Osteocyte (in vitro differentiated cells): ENCODE data around the gene ST3GAL6. TPM values are rescaled to one million over a fixed set of nuclear protein-coding genes. Genes with fewer than 3 reads are reported as not detected.

Experiments
- DNase-seq: peaks from one replicate; pipeline ENCODE4 v3.0.0; 2021; ENCODE audit warnings: mixed read lengths; ENCODE audit not compliant: unreplicated experiment; ENCODE audit errors: extremely low spot score
- H3K27ac Mint-ChIP-seq: one replicate; pipeline ENCODE4 v1.8.0; 2021; ENCODE audit warnings: mild to moderate bottlenecking, mixed read lengths; ENCODE audit not compliant: unreplicated experiment
- H3K27me3 Mint-ChIP-seq: one replicate; pipeline ENCODE4 v1.8.0; 2021; ENCODE audit warnings: mixed read lengths; ENCODE audit not compliant: unreplicated experiment
- H3K36me3 Mint-ChIP-seq: one replicate; pipeline ENCODE4 v1.8.0; 2021; ENCODE audit warnings: mixed read lengths; ENCODE audit not compliant: unreplicated experiment
- H3K4me1 Mint-ChIP-seq: one replicate; pipeline ENCODE4 v1.8.0; 2021; ENCODE audit warnings: mixed read lengths; ENCODE audit not compliant: unreplicated experiment
- H3K4me3 Mint-ChIP-seq: one replicate; pipeline ENCODE4 v1.8.0; 2021; ENCODE audit warnings: mild to moderate bottlenecking, moderate library complexity, mixed read lengths; ENCODE audit not compliant: unreplicated experiment
- H3K9me3 Mint-ChIP-seq: one replicate; pipeline ENCODE4 v1.8.0; 2021; ENCODE audit warnings: mixed read lengths; ENCODE audit not compliant: unreplicated experiment
- CTCF ChIP-seq: fragments of 200-600 bp; sonication (generic); IDR thresholded peaks from 2 replicates; pipeline ENCODE4 v1.5.0; 2021; ENCODE audit warnings: antibody characterized with exemption, mild to moderate bottlenecking, moderate library complexity
- total RNA-seq: library from RNA; stranded (reverse); gene quantifications from 2 replicates; pipeline ENCODE4 v1.2.1, GENCODE V29; 2021

Gene ST3GAL6
- total RNA-seq, 1 donor from 2014 or later, result 8.0 TPM

- DNase-seq, result no peak
- Mint-ChIP-seq H3K9me3 (no peaks in the 10 kb centered on the region), H3K4me3 (no peak overlapping the region), H3K4me1 (no peaks in the 10 kb centered on the region), H3K27ac (no peak overlapping the region), H3K36me3 (peaks cover 2% of the 10 kb centered on the region), H3K27me3 (peaks cover 4% of the 10 kb centered on the region)
- no peak for TF ChIP-seq CTCF
Measured at GRCh38 chr3:98750276-98750919, 12.7 kb upstream of the ST3GAL6 start.

DNA sequence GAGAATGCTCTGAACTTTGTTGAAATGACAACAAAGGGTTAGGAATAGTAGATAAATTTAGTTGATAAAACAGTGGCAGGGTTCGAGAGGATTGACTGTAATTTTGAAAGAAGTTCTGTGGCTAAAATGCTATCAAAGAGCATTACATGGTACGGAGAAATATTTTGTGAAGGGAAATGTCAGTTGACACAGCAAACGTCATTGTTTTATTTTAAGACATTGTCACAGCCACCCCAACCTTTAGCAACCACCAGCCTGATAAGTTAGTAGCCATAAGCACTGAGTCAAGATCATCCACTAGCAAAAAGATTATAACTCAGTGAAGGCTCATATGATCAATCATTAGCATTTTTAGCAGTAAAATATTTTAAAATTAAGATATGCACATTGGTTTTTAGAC lies 8.7 kb upstream of the ST3GAL6 start:
- Mint-ChIP-seq H3K27me3 (no peaks in the 10 kb centered on the region), H3K4me3 (no peak overlapping the region), H3K27ac (no peak overlapping the region), H3K4me1 (peaks cover 6% of the 10 kb centered on the region), H3K9me3 (no peaks in the 10 kb centered on the region), H3K36me3 (peaks cover 3% of the 10 kb centered on the region)
- DNase-seq, result no peak
- no peak for TF ChIP-seq CTCF

DNA sequence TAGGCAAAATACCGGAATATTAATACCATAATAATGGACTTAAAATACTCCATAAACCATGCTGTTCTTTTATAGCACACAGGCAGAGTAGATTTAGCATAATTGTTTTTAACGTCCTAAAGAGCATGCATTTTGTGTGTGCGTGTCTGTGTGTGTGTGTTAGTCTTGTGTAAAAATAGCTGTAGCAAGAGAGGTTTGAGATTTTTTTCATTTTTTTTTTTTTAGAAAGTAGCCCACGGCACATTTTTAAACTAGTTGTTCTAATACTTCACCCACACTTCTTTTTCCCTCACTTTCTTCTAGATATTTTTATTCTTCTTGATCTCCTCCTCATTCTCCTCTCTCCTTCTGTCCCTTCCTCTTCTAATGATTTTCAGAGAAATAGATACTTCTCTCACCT lies 7.5 kb upstream of the ST3GAL6 start:
- H3K4me3 Mint-ChIP-seq, result no peak overlapping the region
- H3K27me3 Mint-ChIP-seq, result peaks cover 2% of the 10 kb centered on the region
- peak overlapping the region; percentile 28 for H3K27ac Mint-ChIP-seq

DNA sequence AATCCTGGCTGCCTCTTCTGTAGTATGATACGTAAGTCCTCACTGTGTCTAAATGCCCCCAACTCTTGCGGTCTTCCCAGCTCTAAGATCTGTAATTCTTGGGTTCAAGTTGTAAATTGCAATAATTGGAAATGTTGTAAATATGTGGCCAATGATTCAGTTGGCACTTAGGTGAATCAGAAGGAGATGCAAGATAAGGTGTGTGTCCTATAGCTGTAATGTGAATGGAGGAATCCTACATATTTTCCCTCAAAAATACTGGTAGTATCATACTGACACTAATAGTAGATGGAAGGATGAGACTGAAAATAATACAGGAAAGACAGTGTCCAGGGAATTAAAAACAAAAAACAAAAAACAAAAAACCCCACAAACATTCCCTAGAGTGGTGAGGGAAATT lies 3.5 kb upstream of the ST3GAL6 start:
- Mint-ChIP-seq H3K9me3 (no peaks in the 10 kb centered on the region), H3K27ac (no peak overlapping the region), H3K36me3 (peaks cover 3% of the 10 kb centered on the region), H3K4me1 (peaks cover 6% of the 10 kb centered on the region), H3K27me3 (peaks cover 5% of the 10 kb centered on the region), H3K4me3 (no peak overlapping the region)
- TF ChIP-seq CTCF, result no peak
- DNase-seq, result no peak

More for the DNA sequence above, 7.5 kb upstream of the ST3GAL6 start:
- H3K36me3 Mint-ChIP-seq, result peaks cover 3% of the 10 kb centered on the region
- peaks cover 6% of the 10 kb centered on the region for H3K4me1 Mint-ChIP-seq
- TF ChIP-seq CTCF, result no peak
- no peak for DNase-seq
- no peaks in the 10 kb centered on the region for H3K9me3 Mint-ChIP-seq

GRCh38 chr3:98761643-98762229 lies 1.4 kb upstream of the ST3GAL6 start:
- no peak for DNase-seq
- peaks cover 3% of the 10 kb centered on the region for H3K36me3 Mint-ChIP-seq
- no peak overlapping the region for H3K27ac Mint-ChIP-seq
- H3K27me3 Mint-ChIP-seq, result peaks cover 5% of the 10 kb centered on the region
- no peak overlapping the region for H3K4me3 Mint-ChIP-seq
- no peaks in the 10 kb centered on the region for H3K9me3 Mint-ChIP-seq
- no peak for TF ChIP-seq CTCF
- H3K4me1 Mint-ChIP-seq, result no peaks in the 10 kb centered on the region
